Ovary (tissue), 9 donors: ENCODE measurements around the gene LARGE2. TPM values are rescaled to one million over a fixed set of nuclear protein-coding genes. Genes with fewer than 3 reads are reported as not detected.

ENCODE experiments used
- DNase-seq, 5 donors: peaks; one replicate each; pipeline ENCODE4 v3.0.0-alpha.2; 2019 to 2020
- H3K27ac ChIP-seq, 2 donors: fragments of 200-600 bp; one replicate each; pipeline versions ENCODE4 v1.5.1 to v1.8.0; 2019 to 2022
- H3K27me3 ChIP-seq: fragments of 200-600 bp; one replicate; pipeline ENCODE4 v1.8.0; 2022
- H3K36me3 ChIP-seq: fragments of 200-600 bp; sonication (generic); one replicate; pipeline ENCODE4 v1.5.1; 2019
- H3K4me1 ChIP-seq: one replicate; pipeline ENCODE4 v1.8.1; 2013; ENCODE audit warnings: mild to moderate bottlenecking, moderate library complexity; ENCODE audit not compliant: insufficient read depth
- H3K4me3 ChIP-seq: fragments of 200-600 bp; sonication (generic); one replicate; pipeline ENCODE4 v1.5.1; 2017
- H3K9me3 ChIP-seq, 2 donors: fragments of 200-600 bp in 1 of 2; sonication (generic) in 1 of 2; one replicate each; pipeline versions ENCODE4 v1.5.1 to v1.8.1; 2013 to 2019; ENCODE audit warnings: mild to moderate bottlenecking in 1 of 2, moderate library complexity in 1 of 2
- CTCF ChIP-seq, 3 donors: fragments of 450-650 bp in 2 of 3; fragments of 200-600 bp in 1 of 3; IDR thresholded peaks; one replicate each; pipeline versions ENCODE4 v1.5.1 to v1.8.0; 2016 to 2022; ENCODE audit warnings: antibody characterized with exemption in 3 of 3, mild to moderate bottlenecking in 1 of 3
- EP300 ChIP-seq: sonication (generic); formaldehyde crosslinking; IDR thresholded peaks from one replicate; pipeline ENCODE4 v1.6.1; 2017; ENCODE audit warnings: antibody characterized with exemption
- POLR2A ChIP-seq: fragments of 450-650 bp; IDR thresholded peaks from one replicate; pipeline ENCODE4 v1.6.1; 2017; ENCODE audit warnings: antibody characterized with exemption, mild to moderate bottlenecking, moderate library complexity
- WGBS, 3 donors: extraction: QIAGEN DNeasy Blood & Tissue Kit in 1 of 3; methylation state at CpG; one replicate each; pipeline versions ENCODE4 v1.1.5 to v1.1.7; 2013 to 2017; 5-methylcytosine and 5-hydroxymethylcytosine counted together
- intact Hi-C, 4 donors: fragments of 100-400 bp; cut with DNase I; formaldehyde crosslinking; loops; one replicate each; pipeline versions ENCODE4 v1.11.0 to v1.15.1; 2022 to 2023
- polyA plus RNA-seq, 2 donors: library from polyadenylated mRNA; stranded (reverse); fragments of 200-250 nt in 1 of 2; fragments of 350-450 nt in 1 of 2; fragmentation: Illumina TruSeq in 1 of 2; extraction: RNeasy Lipid Tissue Mini Kit (QIAGEN cat#74804) in 1 of 2; gene quantifications; one replicate each; pipeline ENCODE4 v1.2.3, GENCODE V29; 2013 to 2014
- total RNA-seq, 7 donors: library from RNA; depleted of rRNA in 2 of 7; stranded (reverse); fragments of >200 nt in 2 of 7; fragmentation: NEBNext Ultra II Directional in 3 of 7; extraction: Animal tissue kit (Norgen Biotek cat#: 25700) in 3 of 7; gene quantifications; one replicate each; pipeline versions ENCODE4 v1.1.0 to v1.2.4, GENCODE V29; 2016 to 2023
- donor health status: DM: no; HTN: no; CAD: no; lungs with moderate emphysema.
- donor health status: DM: no; HTN: no; CAD: no.
- donor health status: Bipolar disorder and iron deficiency.
- donor health status: DM: yes; HTN: yes; CAD: no.
- donor health status: DM: no; HTN: no; CAD: no.
- donor health status: DM: yes; HTN: yes; CAD: no.

Gene LARGE2
- total and polyA plus RNA-seq, 9 donors = 0.42 to 8.0 (median 3.2) TPM

- Histone ChIP-seq H3K36me3 (no peaks in the 10 kb centered on the region), H3K9me3 (no peaks in the 10 kb centered on the region), H3K27me3 (no peaks in the 10 kb centered on the region), H3K27ac (no peak overlapping the region), H3K4me1 (peaks cover 3% of the 10 kb centered on the region), H3K4me3 (no peak overlapping the region)
- 95% methylated on average over 4 of the region's 4 CpGs for WGBS, 3 donors
- TF ChIP-seq POLR2A (no peak), CTCF (IDR thresholded peaks at IDR 0.05) (no peak), EP300 (no peak)
- DNase-seq = no peak
- intact Hi-C loops = no loop called here
These were observed 19.9 kb downstream of the LARGE2 start for GRCh38 chr11:45942381-45942780.

- no peak for TF ChIP-seq POLR2A
- TF ChIP-seq EP300 = no peak
- Histone ChIP-seq H3K4me3 (no peak overlapping the region), H3K36me3 (no peaks in the 10 kb centered on the region), H3K27ac (no peak overlapping the region), H3K9me3 (no peaks in the 10 kb centered on the region), H3K4me1 (peaks cover 7% of the 10 kb centered on the region), H3K27me3 (no peaks in the 10 kb centered on the region)
- WGBS, 3 donors = 32 to 55% (median 43%) methylated on average over 3 of the region's 3 CpGs
- DNase-seq = no peak
- intact Hi-C loops = no loop called here
These were observed 23.0 kb downstream of the LARGE2 start for GRCh38 chr11:45945397-45945999.

GRCh38 chr11:45947885-45948284 is 25.4 kb downstream of the LARGE2 start:
- H3K36me3 ChIP-seq = no peaks in the 10 kb centered on the region
- peaks cover 7% of the 10 kb centered on the region for H3K4me1 ChIP-seq
- no peaks in the 10 kb centered on the region for H3K27me3 ChIP-seq
- no peak overlapping the region for H3K4me3 ChIP-seq
- no peaks in the 10 kb centered on the region for H3K9me3 ChIP-seq
- intact Hi-C loops = no loop called here
- H3K27ac ChIP-seq = no peak overlapping the region
- no peak for DNase-seq
- WGBS, 3 donors = 38 to 56% (median 56%) methylated on average over 1 of the region's 1 CpG
- no peak for TF ChIP-seq EP300
- no peak for TF ChIP-seq CTCF (IDR thresholded peaks at IDR 0.05)
- TF ChIP-seq POLR2A = no peak

GRCh38 chr11:45948356-45948755 is 25.9 kb downstream of the LARGE2 start:
- Histone ChIP-seq H3K4me3 (no peak overlapping the region), H3K9me3 (no peaks in the 10 kb centered on the region), H3K36me3 (no peaks in the 10 kb centered on the region), H3K27me3 (no peaks in the 10 kb centered on the region), H3K4me1 (peaks cover 7% of the 10 kb centered on the region), H3K27ac (no peak overlapping the region)
- intact Hi-C loops = no loop called here
- no peak for DNase-seq
- WGBS, 3 donors = 37 to 58% (median 54%) methylated on average over 3 of the region's 3 CpGs
- TF ChIP-seq CTCF (IDR thresholded peaks at IDR 0.05) = no peak
- no peak for TF ChIP-seq EP300
- TF ChIP-seq POLR2A = no peak

- Histone ChIP-seq H3K36me3 (no peaks in the 10 kb centered on the region), H3K9me3 (no peaks in the 10 kb centered on the region), H3K4me3 (no peak overlapping the region), H3K27ac (no peak overlapping the region), H3K27me3 (no peaks in the 10 kb centered on the region), H3K4me1 (peaks cover 7% of the 10 kb centered on the region)
- 89 to 100% (median 94%) methylated on average over 1 of the region's 1 CpG for WGBS, 3 donors
- intact Hi-C loops = no loop called here
- DNase-seq = no peak
- TF ChIP-seq EP300 (no peak), POLR2A (no peak)
These were observed 27.5 kb downstream of the LARGE2 start for GRCh38 chr11:45949992-45950407.
